WTC11 (cell line): ENCODE measurements around the gene MTA1. TPM values are rescaled to one million over a fixed set of nuclear protein-coding genes. Genes with fewer than 3 reads are reported as not detected.

Source experiments
- ATAC-seq: fragments of 200-7000 bp; cut with Tn5 transposase; 2 replicates; pipeline ENCODE4 v1.10.0; 2021; ENCODE audit warnings: mild to moderate bottlenecking, moderate library complexity
- CTCF ChIA-PET: fragments of 300-600 bp; sonication (Branson Sonifier 250); formaldehyde crosslinking; loops from one replicate; lab custom pipeline; 2021; ENCODE audit warnings: antibody characterized with exemption; lab: Charles Lee
- POLR2A ChIA-PET: fragments of 350-600 bp; sonication (Branson Sonifier 250); formaldehyde crosslinking; loops from one replicate; lab custom pipeline; 2021; ENCODE audit warnings: antibody characterized with exemption; lab: Charles Lee
- DNase-seq: peaks from one replicate; pipeline ENCODE4 v3.0.0; 2021; ENCODE audit warnings: low spot score
- H3K27ac Mint-ChIP-seq: 2 replicates; pipeline ENCODE4 v1.8.0; 2021; ENCODE audit warnings: mixed read lengths
- H3K27me3 Mint-ChIP-seq: 2 replicates; pipeline ENCODE4 v1.8.0; 2021; ENCODE audit warnings: low read depth, mild to moderate bottlenecking, moderate library complexity, mixed read lengths
- H3K36me3 Mint-ChIP-seq: 2 replicates; pipeline ENCODE4 v1.8.0; 2021; ENCODE audit warnings: mixed read lengths
- H3K4me1 Mint-ChIP-seq: 2 replicates; pipeline ENCODE4 v1.8.0; 2022; ENCODE audit warnings: mixed read lengths
- H3K4me3 Mint-ChIP-seq: 2 replicates; pipeline ENCODE4 v1.8.0; 2021; ENCODE audit warnings: mild to moderate bottlenecking, moderate library complexity, mixed read lengths
- H3K9me3 Mint-ChIP-seq: 2 replicates; pipeline ENCODE4 v1.8.0; 2021; ENCODE audit warnings: mixed read lengths
- CREB1 ChIP-seq: sonication (generic); formaldehyde crosslinking; IDR thresholded peaks from 2 replicates; pipeline ENCODE4 v1.8.0; 2023; ENCODE audit warnings: mild to moderate bottlenecking, missing genetic modification reagents
- FOXJ3 ChIP-seq: sonication (generic); formaldehyde crosslinking; IDR thresholded peaks from 2 replicates; pipeline ENCODE4 v1.9.0; 2021; ENCODE audit warnings: missing genetic modification reagents, mild to moderate bottlenecking, borderline replicate concordance
- FOXP1 ChIP-seq: sonication (generic); formaldehyde crosslinking; IDR thresholded peaks from 2 replicates; pipeline ENCODE4 v1.8.0; 2022; ENCODE audit warnings: missing genetic modification reagents, mild to moderate bottlenecking, moderate library complexity, borderline replicate concordance
- GABPB1 ChIP-seq: sonication (generic); formaldehyde crosslinking; IDR thresholded peaks from 2 replicates; pipeline ENCODE4 v1.8.1; 2023; ENCODE audit warnings: mild to moderate bottlenecking, missing genetic modification reagents
- HMGA2 ChIP-seq: fragments of 250-450 bp; sonication (Bioruptor Pico); IDR thresholded peaks from 2 replicates; pipeline ENCODE4 v1.4.0; 2021; ENCODE audit warnings: mild to moderate bottlenecking, moderate library complexity
- MYBL2 ChIP-seq: sonication (generic); formaldehyde crosslinking; IDR thresholded peaks from 2 replicates; pipeline ENCODE4 v1.8.1; 2023; ENCODE audit warnings: mild to moderate bottlenecking, moderate library complexity, missing genetic modification reagents
- NFATC4 ChIP-seq: fragments of 250-450 bp; sonication (Bioruptor Pico); IDR thresholded peaks from 2 replicates; pipeline ENCODE4 v1.9.0; 2021; ENCODE audit warnings: mild to moderate bottlenecking
- NR1H2 ChIP-seq: sonication (generic); formaldehyde crosslinking; IDR thresholded peaks from 2 replicates; pipeline ENCODE4 v1.9.0; 2021; ENCODE audit warnings: mild to moderate bottlenecking, moderate library complexity, missing genetic modification reagents
- NR2C2 ChIP-seq: sonication (generic); formaldehyde crosslinking; IDR thresholded peaks from 2 replicates; pipeline ENCODE4 v1.8.0; 2022; ENCODE audit warnings: mild to moderate bottlenecking, missing genetic modification reagents
- RELA ChIP-seq: sonication (generic); formaldehyde crosslinking; IDR thresholded peaks from 2 replicates; pipeline ENCODE4 v1.8.1; 2022; ENCODE audit warnings: missing genetic modification reagents, mild to moderate bottlenecking, borderline replicate concordance
- SMAD3 ChIP-seq: sonication (generic); formaldehyde crosslinking; IDR thresholded peaks from 2 replicates; pipeline ENCODE4 v1.8.0; 2022; ENCODE audit warnings: missing genetic modification reagents, mild to moderate bottlenecking, borderline replicate concordance
- TEAD1 ChIP-seq: sonication (generic); formaldehyde crosslinking; IDR thresholded peaks from 2 replicates; pipeline ENCODE4 v1.8.0; 2022; ENCODE audit warnings: mild to moderate bottlenecking, missing genetic modification reagents
- ZNF121 ChIP-seq: sonication (generic); formaldehyde crosslinking; IDR thresholded peaks from 2 replicates; pipeline ENCODE4 v1.8.0; 2023; ENCODE audit warnings: missing genetic modification reagents
- ZNF219 ChIP-seq: sonication (generic); formaldehyde crosslinking; IDR thresholded peaks from 2 replicates; pipeline ENCODE4 v1.8.0; 2023; ENCODE audit warnings: missing genetic modification reagents, mild to moderate bottlenecking, borderline replicate concordance
- ZNF232 ChIP-seq: sonication (generic); formaldehyde crosslinking; IDR thresholded peaks from 2 replicates; pipeline ENCODE4 v1.8.0; 2022; ENCODE audit warnings: mild to moderate bottlenecking, missing genetic modification reagents
- total RNA-seq: library from RNA; stranded (reverse); gene quantifications from 3 replicates; pipeline ENCODE4 v1.2.3, GENCODE V29; 2021
- TF ChIP-seq, protein P1 (sequence below): sonication (generic); formaldehyde crosslinking; IDR thresholded peaks from 2 replicates; pipeline ENCODE4 v1.8.0; 2022; ENCODE audit warnings: mild to moderate bottlenecking, missing genetic modification reagents
- TF ChIP-seq, protein P2 (sequence below): sonication (generic); formaldehyde crosslinking; IDR thresholded peaks from 2 replicates; pipeline ENCODE4 v1.8.0; 2023; ENCODE audit warnings: mild to moderate bottlenecking, missing genetic modification reagents
- TF ChIP-seq, protein P3 (sequence below): fragments of 250-450 bp; sonication (Bioruptor Pico); IDR thresholded peaks from 2 replicates; pipeline ENCODE4 v1.9.0; 2021; ENCODE audit warnings: moderate library complexity, mild to moderate bottlenecking, inconsistent platforms, borderline replicate concordance
- TF ChIP-seq, protein P4 (sequence below): fragments of 250-450 bp; sonication (Bioruptor Pico); IDR thresholded peaks from 2 replicates; pipeline ENCODE4 v1.9.0; 2021; ENCODE audit warnings: mild to moderate bottlenecking
- TF ChIP-seq, protein P5 (sequence below): sonication (generic); formaldehyde crosslinking; IDR thresholded peaks from 2 replicates; pipeline ENCODE4 v1.8.0; 2022; ENCODE audit warnings: missing genetic modification reagents

Gene MTA1
- total RNA-seq, 1 experiment from 2014 or later = 279 TPM

DNA sequence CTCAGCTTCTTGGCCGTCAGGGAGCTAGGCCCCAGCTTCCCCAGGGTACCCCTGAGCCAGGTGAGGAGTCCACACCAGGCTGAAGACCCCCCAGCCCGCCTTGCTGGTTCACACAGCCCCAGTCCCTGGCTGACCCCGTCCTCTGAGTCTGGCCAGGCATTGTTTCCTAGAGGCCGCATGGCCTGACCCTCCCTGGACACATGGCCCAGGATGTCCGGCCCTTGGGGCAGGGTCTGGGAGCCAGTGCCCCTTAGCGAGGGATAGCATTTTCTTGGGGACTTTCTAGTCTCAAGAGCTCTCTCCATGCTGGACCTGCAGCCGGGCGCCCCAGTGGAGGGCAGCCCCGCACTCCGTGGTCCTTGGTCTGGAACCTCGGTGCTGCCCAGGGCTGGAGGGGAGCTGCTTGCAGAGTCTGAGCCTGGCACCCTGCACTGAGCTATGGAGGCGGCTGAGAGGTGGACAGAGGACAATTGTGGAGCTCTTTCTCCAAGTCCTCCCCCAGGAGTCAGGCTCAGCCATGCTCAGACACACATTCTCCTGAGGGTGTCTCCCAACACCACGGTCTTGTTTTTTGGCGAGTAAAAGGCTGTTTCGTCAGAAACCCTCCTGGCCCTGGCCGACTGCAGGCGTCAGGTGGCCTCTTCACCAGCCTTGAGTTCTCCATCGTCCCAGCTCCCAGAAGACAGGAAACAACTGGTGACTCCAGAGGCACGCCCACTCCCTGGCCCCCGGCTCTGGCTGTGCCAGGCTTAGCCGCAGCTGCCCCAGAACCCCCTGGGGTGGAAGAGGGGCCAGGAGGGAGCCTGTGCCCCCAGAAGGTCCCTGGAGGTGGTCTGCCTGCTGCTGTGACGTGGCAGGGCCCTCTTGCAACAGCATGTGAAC lies 37.4 kb downstream of the MTA1 start:
- Mint-ChIP-seq H3K4me3 (no peak overlapping the region), H3K9me3 (no peaks in the 10 kb centered on the region), H3K36me3 (peaks cover 36% of the 10 kb centered on the region), H3K27ac (no peak overlapping the region), H3K27me3 (no peaks in the 10 kb centered on the region), H3K4me1 (no peaks in the 10 kb centered on the region)
- DNase-seq = no peak
- ChIA-PET POLR2A (no interaction called here), CTCF (interaction anchor here (2.2 kb wide), 1 partner anchor 24 kb away, joined by 10 read pairs; no protein-coding TSS in a partner anchor)
- ATAC-seq = no peak
- TF ChIP-seq, protein P1, sequence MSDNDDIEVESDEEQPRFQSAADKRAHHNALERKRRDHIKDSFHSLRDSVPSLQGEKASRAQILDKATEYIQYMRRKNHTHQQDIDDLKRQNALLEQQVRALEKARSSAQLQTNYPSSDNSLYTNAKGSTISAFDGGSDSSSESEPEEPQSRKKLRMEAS (CRISPR knock-in tag) = no peak
- TF ChIP-seq TEAD1 (CRISPR knock-in tag) (no peak), NR1H2 (CRISPR knock-in tag) (no peak), NFATC4 (CRISPR knock-in tag) (no peak), FOXP1 (CRISPR knock-in tag) (no peak), ZNF232 (CRISPR knock-in tag) (no peak), CREB1 (no peak), RELA (CRISPR knock-in tag) (no peak), ZNF219 (CRISPR knock-in tag) (no peak), SMAD3 (CRISPR knock-in tag) (no peak), HMGA2 (CRISPR knock-in tag) (no peak), FOXJ3 (CRISPR knock-in tag) (no peak), MYBL2 (no peak), ZNF121 (no peak), NR2C2 (no peak), GABPB1 (CRISPR knock-in tag) (no peak)
- TF ChIP-seq, protein P2, sequence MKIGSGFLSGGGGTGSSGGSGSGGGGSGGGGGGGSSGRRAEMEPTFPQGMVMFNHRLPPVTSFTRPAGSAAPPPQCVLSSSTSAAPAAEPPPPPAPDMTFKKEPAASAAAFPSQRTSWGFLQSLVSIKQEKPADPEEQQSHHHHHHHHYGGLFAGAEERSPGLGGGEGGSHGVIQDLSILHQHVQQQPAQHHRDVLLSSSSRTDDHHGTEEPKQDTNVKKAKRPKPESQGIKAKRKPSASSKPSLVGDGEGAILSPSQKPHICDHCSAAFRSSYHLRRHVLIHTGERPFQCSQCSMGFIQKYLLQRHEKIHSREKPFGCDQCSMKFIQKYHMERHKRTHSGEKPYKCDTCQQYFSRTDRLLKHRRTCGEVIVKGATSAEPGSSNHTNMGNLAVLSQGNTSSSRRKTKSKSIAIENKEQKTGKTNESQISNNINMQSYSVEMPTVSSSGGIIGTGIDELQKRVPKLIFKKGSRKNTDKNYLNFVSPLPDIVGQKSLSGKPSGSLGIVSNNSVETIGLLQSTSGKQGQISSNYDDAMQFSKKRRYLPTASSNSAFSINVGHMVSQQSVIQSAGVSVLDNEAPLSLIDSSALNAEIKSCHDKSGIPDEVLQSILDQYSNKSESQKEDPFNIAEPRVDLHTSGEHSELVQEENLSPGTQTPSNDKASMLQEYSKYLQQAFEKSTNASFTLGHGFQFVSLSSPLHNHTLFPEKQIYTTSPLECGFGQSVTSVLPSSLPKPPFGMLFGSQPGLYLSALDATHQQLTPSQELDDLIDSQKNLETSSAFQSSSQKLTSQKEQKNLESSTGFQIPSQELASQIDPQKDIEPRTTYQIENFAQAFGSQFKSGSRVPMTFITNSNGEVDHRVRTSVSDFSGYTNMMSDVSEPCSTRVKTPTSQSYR = no peak
- TF ChIP-seq, protein P3, sequence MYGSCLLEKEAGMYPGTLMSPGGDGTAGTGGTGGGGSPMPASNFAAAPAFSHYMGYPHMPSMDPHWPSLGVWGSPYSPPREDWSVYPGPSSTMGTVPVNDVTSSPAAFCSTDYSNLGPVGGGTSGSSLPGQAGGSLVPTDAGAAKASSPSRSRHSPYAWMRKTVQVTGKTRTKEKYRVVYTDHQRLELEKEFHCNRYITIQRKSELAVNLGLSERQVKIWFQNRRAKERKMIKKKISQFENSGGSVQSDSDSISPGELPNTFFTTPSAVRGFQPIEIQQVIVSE (CRISPR knock-in tag) = no peak
- TF ChIP-seq, protein P4, sequence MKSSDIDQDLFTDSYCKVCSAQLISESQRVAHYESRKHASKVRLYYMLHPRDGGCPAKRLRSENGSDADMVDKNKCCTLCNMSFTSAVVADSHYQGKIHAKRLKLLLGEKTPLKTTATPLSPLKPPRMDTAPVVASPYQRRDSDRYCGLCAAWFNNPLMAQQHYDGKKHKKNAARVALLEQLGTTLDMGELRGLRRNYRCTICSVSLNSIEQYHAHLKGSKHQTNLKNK (CRISPR knock-in tag) = no peak
- TF ChIP-seq, protein P5, sequence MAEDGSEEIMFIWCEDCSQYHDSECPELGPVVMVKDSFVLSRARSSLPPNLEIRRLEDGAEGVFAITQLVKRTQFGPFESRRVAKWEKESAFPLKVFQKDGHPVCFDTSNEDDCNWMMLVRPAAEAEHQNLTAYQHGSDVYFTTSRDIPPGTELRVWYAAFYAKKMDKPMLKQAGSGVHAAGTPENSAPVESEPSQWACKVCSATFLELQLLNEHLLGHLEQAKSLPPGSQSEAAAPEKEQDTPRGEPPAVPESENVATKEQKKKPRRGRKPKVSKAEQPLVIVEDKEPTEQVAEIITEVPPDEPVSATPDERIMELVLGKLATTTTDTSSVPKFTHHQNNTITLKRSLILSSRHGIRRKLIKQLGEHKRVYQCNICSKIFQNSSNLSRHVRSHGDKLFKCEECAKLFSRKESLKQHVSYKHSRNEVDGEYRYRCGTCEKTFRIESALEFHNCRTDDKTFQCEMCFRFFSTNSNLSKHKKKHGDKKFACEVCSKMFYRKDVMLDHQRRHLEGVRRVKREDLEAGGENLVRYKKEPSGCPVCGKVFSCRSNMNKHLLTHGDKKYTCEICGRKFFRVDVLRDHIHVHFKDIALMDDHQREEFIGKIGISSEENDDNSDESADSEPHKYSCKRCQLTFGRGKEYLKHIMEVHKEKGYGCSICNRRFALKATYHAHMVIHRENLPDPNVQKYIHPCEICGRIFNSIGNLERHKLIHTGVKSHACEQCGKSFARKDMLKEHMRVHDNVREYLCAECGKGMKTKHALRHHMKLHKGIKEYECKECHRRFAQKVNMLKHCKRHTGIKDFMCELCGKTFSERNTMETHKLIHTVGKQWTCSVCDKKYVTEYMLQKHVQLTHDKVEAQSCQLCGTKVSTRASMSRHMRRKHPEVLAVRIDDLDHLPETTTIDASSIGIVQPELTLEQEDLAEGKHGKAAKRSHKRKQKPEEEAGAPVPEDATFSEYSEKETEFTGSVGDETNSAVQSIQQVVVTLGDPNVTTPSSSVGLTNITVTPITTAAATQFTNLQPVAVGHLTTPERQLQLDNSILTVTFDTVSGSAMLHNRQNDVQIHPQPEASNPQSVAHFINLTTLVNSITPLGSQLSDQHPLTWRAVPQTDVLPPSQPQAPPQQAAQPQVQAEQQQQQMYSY (CRISPR knock-in tag) = no peak
